Testis (tissue), 3 donors: ENCODE results near the gene LAMA1. TPM values are rescaled to one million over a fixed set of nuclear protein-coding genes. Genes with fewer than 3 reads are reported as not detected.

ENCODE experiments used
- DNase-seq: peaks from one replicate; pipeline ENCODE4 v3.0.0-alpha.2; 2019
- H3K27ac ChIP-seq, 2 donors: fragments of 200-600 bp; sonication (generic); one replicate each; pipeline ENCODE4 v1.5.1; 2019
- H3K27me3 ChIP-seq: fragments of 200-600 bp; sonication (generic); one replicate; pipeline ENCODE4 v1.5.1; 2019
- H3K36me3 ChIP-seq: fragments of 200-600 bp; sonication (generic); one replicate; pipeline ENCODE4 v1.5.1; 2017; ENCODE audit warnings: low read depth; ENCODE audit errors: missing control alignments
- H3K4me1 ChIP-seq: fragments of 200-600 bp; sonication (generic); one replicate; pipeline ENCODE4 v1.5.1; 2019
- H3K4me3 ChIP-seq, 2 donors: fragments of 200-600 bp; sonication (generic); one replicate each; pipeline ENCODE4 v1.5.1; 2017 to 2019
- H3K9me3 ChIP-seq: fragments of 200-600 bp; sonication (generic); one replicate; pipeline ENCODE4 v1.5.1; 2017
- POLR2A ChIP-seq: fragments of 450-650 bp; IDR thresholded peaks from one replicate; pipeline ENCODE4 v1.6.1; 2017; ENCODE audit warnings: antibody characterized with exemption, mild to moderate bottlenecking, moderate library complexity
- WGBS, 2 donors: methylation state at CpG; one replicate each; pipeline ENCODE4 v1.1.5; 2018; 5-methylcytosine and 5-hydroxymethylcytosine counted together
- intact Hi-C: fragments of 100-400 bp; cut with DNase I; formaldehyde crosslinking; loops from one replicate; pipeline ENCODE4 v1.15.1; 2023; ENCODE audit warnings: low total_unique reads
- polyA plus RNA-seq: library from polyadenylated mRNA; stranded (reverse); fragments of 350-450 nt; fragmentation: Illumina TruSeq; extraction: RNeasy Lipid Tissue Mini Kit (QIAGEN cat#74804); gene quantifications from one replicate; pipeline ENCODE4 v1.2.3, GENCODE V29; 2014; ENCODE audit warnings: low read depth, low replicate concordance; ENCODE audit not compliant: insufficient read depth
- total RNA-seq, 2 donors: library from RNA; depleted of rRNA; stranded (reverse); fragments of >200 nt; gene quantifications; one replicate each; pipeline ENCODE4 v1.2.3, GENCODE V29; 2016
- TF ChIP-seq, protein P1 (sequence below), 3 experiments: fragments of 450-650 bp in 2 of 3; fragments of 200-600 bp in 1 of 3; sonication (generic) in 1 of 3; IDR thresholded peaks; one replicate each; pipeline ENCODE4 v1.5.1; 2016 to 2019; ENCODE audit warnings: antibody characterized with exemption in 3 of 3, mild to moderate bottlenecking in 2 of 3, moderate library complexity in 1 of 3

The LAMA1 gene
- total and polyA plus RNA-seq, 3 donors from 2014 or later = 35.7 to 146 (median 141) TPM

GRCh38 chr18:7035807-7036206 is 81.8 kb downstream of the LAMA1 start:
- TF ChIP-seq, protein P1, sequence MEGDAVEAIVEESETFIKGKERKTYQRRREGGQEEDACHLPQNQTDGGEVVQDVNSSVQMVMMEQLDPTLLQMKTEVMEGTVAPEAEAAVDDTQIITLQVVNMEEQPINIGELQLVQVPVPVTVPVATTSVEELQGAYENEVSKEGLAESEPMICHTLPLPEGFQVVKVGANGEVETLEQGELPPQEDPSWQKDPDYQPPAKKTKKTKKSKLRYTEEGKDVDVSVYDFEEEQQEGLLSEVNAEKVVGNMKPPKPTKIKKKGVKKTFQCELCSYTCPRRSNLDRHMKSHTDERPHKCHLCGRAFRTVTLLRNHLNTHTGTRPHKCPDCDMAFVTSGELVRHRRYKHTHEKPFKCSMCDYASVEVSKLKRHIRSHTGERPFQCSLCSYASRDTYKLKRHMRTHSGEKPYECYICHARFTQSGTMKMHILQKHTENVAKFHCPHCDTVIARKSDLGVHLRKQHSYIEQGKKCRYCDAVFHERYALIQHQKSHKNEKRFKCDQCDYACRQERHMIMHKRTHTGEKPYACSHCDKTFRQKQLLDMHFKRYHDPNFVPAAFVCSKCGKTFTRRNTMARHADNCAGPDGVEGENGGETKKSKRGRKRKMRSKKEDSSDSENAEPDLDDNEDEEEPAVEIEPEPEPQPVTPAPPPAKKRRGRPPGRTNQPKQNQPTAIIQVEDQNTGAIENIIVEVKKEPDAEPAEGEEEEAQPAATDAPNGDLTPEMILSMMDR (IDR thresholded peaks at IDR 0.05) = no peak
- intact Hi-C loops = loop anchor here (5.0 kb wide), 1 partner anchor 141 kb away; no protein-coding TSS in a partner anchor

DNA sequence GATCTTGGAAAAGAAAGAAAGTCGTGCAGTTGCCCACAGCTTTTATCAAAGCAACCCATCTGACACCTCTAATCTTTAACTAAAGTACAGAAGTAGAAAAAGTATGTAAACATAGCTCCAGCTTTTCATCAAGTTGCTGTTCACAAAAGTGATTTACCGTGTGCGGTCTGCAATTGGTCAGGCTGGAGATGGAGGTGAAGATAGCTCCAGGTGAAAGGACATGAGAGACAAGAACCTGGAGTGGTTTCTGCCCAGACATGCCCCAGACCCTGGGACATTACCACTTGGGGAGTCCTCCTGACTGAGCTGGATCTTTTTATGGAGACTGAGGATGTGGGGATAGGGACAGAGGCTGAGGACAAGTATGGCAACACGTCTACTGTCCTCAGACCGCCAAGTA is 82.7 kb downstream of the LAMA1 start:
- Histone ChIP-seq H3K27ac (no peak overlapping the region), H3K36me3 (no peaks in the 10 kb centered on the region), H3K9me3 (no peaks in the 10 kb centered on the region), H3K4me3 (no peak overlapping the region), H3K27me3 (no peaks in the 10 kb centered on the region), H3K4me1 (peaks cover 10% of the 10 kb centered on the region)
- 64 to 75% methylated on average over 3 to 5 of the region's 5 CpGs for WGBS, 2 donors
- TF ChIP-seq, protein P1 (IDR thresholded peaks at IDR 0.05) = no peak
- no peak for TF ChIP-seq POLR2A
- intact Hi-C loops = loop anchor here (5.0 kb wide), 1 partner anchor 142 kb away; no protein-coding TSS in a partner anchor
- no peak for DNase-seq

More at GRCh38 chr18:7035807-7036206, 81.8 kb downstream of the LAMA1 start:
- H3K4me3 ChIP-seq = no peak overlapping the region
- no peaks in the 10 kb centered on the region for H3K27me3 ChIP-seq
- no peak for DNase-seq
- peaks cover 10% of the 10 kb centered on the region for H3K4me1 ChIP-seq
- 90 to 95% methylated on average over 11 of the region's 11 CpGs for WGBS, 2 donors
- H3K27ac ChIP-seq = no peak overlapping the region
- H3K36me3 ChIP-seq = no peaks in the 10 kb centered on the region
- H3K9me3 ChIP-seq = no peaks in the 10 kb centered on the region

DNA sequence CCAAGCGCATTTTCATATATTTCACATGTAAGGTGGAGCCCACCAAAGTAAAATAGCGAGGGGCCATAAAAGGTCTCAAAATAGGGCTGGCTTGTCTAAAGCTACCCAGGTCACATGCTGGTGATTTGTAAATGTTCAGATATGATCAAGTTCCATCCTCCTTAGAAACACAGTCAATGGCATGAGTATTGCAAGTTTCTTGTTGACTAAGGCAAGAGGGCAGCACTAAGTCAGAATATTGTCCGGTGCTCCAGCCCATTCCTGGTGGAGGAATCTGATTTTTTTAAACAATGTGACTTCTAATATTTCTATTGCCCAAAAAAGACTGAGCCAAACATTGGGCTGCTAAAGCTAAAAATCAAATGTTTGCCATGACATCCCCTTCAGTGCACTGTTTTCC is 85.1 kb downstream of the LAMA1 start:
- H3K4me1 ChIP-seq = no peaks in the 10 kb centered on the region
- TF ChIP-seq, protein P1 (IDR thresholded peaks at IDR 0.05) = no peak
- no peak for TF ChIP-seq POLR2A
- no peak overlapping the region for H3K4me3 ChIP-seq
- WGBS, 2 donors = 75 to 80% methylated on average over 3 of the region's 3 CpGs
- H3K36me3 ChIP-seq = no peaks in the 10 kb centered on the region
- H3K27ac ChIP-seq = no peak overlapping the region
- H3K9me3 ChIP-seq = no peaks in the 10 kb centered on the region
- DNase-seq = no peak
- intact Hi-C loops = no loop called here
- no peaks in the 10 kb centered on the region for H3K27me3 ChIP-seq

DNA sequence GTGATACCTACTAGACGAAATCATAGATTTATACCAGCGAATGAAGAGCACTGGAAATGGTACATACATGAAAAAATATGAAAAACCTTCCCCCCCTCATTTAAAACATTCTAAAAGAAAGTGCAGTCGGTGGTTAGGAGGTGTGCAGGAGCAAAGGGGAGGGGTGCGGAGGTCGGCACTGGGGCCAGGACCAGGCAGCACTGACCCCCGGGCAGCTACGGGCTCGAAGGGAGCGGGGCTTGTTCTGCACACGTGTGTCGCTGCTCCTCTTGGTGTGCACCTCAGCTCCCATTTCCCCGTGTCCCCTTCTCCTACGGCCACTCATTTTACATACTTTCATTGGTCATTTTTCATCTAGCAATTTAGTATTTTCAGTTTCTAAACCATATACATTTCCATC is 89.0 kb downstream of the LAMA1 start:
- no peaks in the 10 kb centered on the region for H3K4me1 ChIP-seq
- H3K4me3 ChIP-seq = no peak overlapping the region
- H3K27me3 ChIP-seq = no peaks in the 10 kb centered on the region
- H3K27ac ChIP-seq = no peak overlapping the region
- H3K36me3 ChIP-seq = no peaks in the 10 kb centered on the region
- DNase-seq = no peak
- no peaks in the 10 kb centered on the region for H3K9me3 ChIP-seq
- TF ChIP-seq POLR2A = no peak
- TF ChIP-seq, protein P1 (IDR thresholded peaks at IDR 0.05) = no peak
- WGBS, 2 donors = 89% methylated on average over 13 of the region's 13 CpGs
- intact Hi-C loops = no loop called here

DNA sequence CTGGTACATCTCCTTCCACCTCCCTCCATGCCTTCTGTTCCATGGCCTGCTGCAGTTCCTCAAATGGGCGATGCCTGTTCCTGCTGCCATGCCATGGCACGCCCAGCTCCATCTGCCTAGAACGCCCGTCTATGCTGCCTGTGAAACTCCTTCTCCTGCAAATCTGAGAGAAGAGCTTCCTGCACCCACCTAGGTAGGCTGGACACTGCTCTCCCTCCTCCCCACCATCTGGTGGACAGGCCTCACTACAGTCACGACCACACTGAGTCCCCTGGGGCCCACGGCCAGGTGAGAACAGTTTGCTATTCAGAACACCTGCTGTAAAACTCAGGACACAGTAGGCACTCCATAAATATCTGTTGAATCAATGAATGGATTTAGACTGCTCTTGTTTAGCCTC is 92.4 kb downstream of the LAMA1 start:
- H3K36me3 ChIP-seq = no peaks in the 10 kb centered on the region
- no peak for TF ChIP-seq POLR2A
- TF ChIP-seq, protein P1 (IDR thresholded peaks at IDR 0.05) = no peak
- no peak overlapping the region for H3K27ac ChIP-seq
- no peak for DNase-seq
- no peaks in the 10 kb centered on the region for H3K4me1 ChIP-seq
- H3K27me3 ChIP-seq = no peaks in the 10 kb centered on the region
- no peaks in the 10 kb centered on the region for H3K9me3 ChIP-seq
- 86 to 87% methylated on average over 6 of the region's 6 CpGs for WGBS, 2 donors
- no peak overlapping the region for H3K4me3 ChIP-seq
- intact Hi-C loops = no loop called here
